HG03039 (cell line): ENCODE results near the gene LAMB3.

Source experiments
- ATAC-seq: cut with Tn5 transposase; IDR thresholded peaks from one replicate; pipeline ENCODE4 v1.9.1; 2021; ENCODE audit warnings: mild to moderate bottlenecking, moderate library complexity; ENCODE audit not compliant: unreplicated experiment

Gene LAMB3

DNA sequence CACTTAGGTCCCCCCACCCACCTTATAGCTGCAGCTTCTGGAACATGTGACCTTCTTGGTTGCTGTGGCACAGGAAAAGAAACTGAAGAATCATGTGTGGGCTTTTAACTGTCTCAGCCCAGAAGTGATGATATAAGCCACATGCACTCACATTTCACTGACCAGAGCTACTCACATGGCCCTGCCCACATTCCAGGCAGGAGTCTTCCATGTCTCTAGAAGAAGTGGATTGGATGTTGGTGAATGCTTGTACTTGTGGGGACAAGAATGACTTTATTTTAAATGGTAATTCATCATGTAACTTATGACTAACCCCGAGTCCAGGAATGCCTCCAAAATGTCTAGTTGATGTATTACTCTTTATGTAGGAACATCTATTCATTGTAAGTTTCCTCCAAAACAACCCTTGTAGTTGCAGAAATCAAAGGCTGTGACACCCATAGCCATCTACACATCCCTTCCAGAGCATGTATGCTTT, 84.5 kb downstream of the LAMB3 start:
- no peak for ATAC-seq

DNA sequence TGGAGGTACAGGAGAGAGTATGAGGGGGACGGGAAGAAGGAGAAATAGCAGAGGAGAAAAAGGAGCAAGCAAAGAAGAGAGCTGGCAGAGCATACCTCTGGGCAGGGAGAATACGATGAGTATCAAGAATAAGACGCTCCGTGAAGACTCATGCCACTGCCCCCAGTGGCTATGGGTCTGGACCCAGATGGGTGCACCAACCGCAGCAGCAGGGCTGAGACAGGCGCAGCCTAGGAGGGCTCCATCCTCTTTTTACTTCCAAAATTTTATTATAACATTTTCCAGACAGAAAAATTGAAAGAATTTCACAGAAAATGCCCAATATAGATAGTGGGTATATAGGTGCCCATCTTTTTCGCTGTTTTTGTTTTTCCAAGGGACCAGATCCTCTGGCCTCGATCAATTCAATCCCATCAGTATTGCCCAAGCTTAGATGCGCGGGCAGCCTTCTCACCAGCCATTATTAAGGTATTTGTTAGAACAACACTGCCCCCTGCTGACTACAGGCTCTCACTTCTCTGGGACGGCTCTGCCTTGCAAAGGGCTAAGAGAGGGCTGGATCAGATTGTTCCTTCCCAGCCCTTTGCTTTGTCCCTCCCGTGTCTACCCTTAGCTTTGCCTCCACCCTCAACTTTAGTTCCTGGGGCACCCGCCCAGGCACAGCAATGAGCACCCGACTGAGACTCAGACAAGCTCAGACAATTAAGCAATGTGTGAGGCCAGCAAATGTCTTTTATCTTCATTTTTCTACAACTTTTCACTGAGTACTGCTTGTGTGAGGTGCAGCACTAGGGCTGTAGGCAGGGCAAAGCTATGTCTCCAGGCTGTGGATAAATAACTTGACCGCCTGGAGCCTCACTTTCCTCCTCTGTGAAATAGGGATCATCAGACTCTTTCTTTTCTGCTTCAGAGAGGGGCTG, 86.2 kb downstream of the LAMB3 start:
- peak; percentile 91 for ATAC-seq
